Gastroesophageal sphincter (tissue), 3 donors: ENCODE measurements around the gene CRABP2.

Source experiments
- POLR2A ChIP-seq, 2 donors: fragments of 450-650 bp; IDR thresholded peaks; one replicate each; pipeline ENCODE4 v1.6.1; 2017; ENCODE audit warnings: antibody characterized with exemption in 2 of 2, mild to moderate bottlenecking in 2 of 2, moderate library complexity in 1 of 2
- POLR2AphosphoS5 ChIP-seq: sonication (generic); formaldehyde crosslinking; IDR thresholded peaks from one replicate; pipeline ENCODE4 v1.6.1; 2017; ENCODE audit warnings: antibody characterized with exemption
- TF ChIP-seq, protein P1 (sequence below), 4 experiments: fragments of 200-600 bp in 2 of 4; fragments of 450-650 bp in 2 of 4; sonication (generic) in 1 of 4; IDR thresholded peaks; one replicate each; pipeline ENCODE4 v1.5.1; 2017 to 2019; ENCODE audit warnings: antibody characterized with exemption in 4 of 4, mild to moderate bottlenecking in 2 of 4, moderate library complexity in 2 of 4

DNA sequence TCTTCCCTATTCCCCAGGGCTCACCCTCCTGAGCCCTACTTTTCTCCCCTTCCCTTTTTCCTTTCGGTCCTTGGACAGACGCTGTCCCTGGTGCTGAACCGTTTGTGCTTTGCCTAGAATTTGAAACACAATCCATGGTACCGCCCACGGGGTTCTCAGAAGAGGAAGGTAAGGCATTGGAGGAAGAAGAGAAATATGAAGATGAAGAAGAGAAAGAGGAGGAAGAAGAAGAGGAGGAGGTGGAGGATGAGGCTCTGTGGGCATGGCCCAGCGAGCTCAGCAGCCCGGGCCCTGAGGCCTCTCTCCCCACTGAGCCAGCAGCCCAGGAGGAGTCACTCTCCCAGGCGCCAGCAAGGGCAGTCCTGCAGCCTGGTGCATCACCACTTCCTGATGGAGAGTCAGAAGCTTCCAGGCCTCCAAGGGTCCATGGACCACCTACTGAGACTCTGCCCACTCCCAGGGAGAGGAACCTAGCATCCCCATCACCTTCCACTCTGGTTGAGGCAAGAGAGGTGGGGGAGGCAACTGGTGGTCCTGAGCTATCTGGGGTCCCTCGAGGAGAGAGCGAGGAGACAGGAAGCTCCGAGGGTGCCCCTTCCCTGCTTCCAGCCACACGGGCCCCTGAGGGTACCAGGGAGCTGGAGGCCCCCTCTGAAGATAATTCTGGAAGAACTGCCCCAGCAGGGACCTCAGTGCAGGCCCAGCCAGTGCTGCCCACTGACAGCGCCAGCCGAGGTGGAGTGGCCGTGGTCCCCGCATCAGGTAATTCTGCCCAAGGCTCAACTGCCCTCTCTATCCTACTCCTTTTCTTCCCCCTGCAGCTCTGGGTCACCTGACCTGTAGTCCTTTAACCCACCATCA lies 53.0 kb downstream of the CRABP2 start:
- TF ChIP-seq, protein P1, sequence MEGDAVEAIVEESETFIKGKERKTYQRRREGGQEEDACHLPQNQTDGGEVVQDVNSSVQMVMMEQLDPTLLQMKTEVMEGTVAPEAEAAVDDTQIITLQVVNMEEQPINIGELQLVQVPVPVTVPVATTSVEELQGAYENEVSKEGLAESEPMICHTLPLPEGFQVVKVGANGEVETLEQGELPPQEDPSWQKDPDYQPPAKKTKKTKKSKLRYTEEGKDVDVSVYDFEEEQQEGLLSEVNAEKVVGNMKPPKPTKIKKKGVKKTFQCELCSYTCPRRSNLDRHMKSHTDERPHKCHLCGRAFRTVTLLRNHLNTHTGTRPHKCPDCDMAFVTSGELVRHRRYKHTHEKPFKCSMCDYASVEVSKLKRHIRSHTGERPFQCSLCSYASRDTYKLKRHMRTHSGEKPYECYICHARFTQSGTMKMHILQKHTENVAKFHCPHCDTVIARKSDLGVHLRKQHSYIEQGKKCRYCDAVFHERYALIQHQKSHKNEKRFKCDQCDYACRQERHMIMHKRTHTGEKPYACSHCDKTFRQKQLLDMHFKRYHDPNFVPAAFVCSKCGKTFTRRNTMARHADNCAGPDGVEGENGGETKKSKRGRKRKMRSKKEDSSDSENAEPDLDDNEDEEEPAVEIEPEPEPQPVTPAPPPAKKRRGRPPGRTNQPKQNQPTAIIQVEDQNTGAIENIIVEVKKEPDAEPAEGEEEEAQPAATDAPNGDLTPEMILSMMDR (IDR thresholded peaks at IDR 0.05): no peak
- no peak for TF ChIP-seq POLR2AphosphoS5
- TF ChIP-seq POLR2A (IDR thresholded peaks at IDR 0.05): no peak
